Measurements from ENCODE around the gene XRCC6. TPM values are rescaled to one million over a fixed set of nuclear protein-coding genes. Genes with fewer than 3 reads are reported as not detected.
"Not testable (repeated sequence)": the region's sequence is repeated elsewhere in the genome, so short reads cannot be mapped to it uniquely, and the experiment has no call there.

The XRCC6 gene
- polyA plus RNA-seq, 3 donors = 360 to 429 (median 389) TPM

DNA sequence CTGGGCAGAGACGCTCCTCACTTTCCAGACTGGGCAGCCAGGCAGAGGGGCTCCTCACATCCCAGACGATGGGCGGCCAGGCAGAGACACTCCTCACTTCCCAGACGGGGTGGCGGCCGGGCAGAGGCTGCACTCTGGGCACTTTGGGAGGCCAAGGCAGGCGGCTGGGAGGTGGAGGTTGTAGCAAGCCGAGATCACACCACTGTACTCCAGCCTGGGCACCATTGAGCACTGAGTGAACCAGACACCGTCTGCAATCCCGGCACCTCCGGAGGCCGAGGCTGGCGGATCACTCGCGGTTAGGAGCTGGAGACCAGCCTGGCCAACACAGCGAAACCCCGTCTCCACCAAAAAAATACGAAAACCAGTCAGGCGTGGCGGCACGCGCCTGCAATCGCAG lies 10.5 kb downstream of the XRCC6 start:
- not testable (repeated sequence) for DNase-seq (ENCODE audit: extremely low read depth in 1 of 11, low read depth in 9 of 11, low spot score in 4 of 11)

DNA sequence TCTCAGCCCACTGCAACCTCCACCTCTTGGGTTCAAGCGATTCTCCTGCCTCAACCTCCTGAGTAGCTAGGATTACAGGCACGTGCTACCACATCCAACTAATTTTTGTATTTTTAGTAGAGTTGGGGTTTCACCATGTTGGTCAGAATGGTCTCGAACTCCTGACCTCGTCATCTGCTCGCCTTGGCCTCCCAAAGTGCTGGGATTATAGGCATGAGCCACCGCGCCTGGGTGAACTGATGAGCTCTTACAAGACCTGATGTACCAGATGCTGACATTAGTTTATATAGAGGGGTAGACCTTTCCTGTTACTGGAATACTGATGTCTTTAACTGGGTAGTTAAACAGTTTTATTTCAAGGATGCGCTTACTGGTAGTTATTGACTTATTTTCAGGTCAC lies 13.5 kb downstream of the XRCC6 start:
- not testable (repeated sequence) for DNase-seq (ENCODE audit: extremely low read depth in 1 of 11, low read depth in 9 of 11, low spot score in 4 of 11)

DNA sequence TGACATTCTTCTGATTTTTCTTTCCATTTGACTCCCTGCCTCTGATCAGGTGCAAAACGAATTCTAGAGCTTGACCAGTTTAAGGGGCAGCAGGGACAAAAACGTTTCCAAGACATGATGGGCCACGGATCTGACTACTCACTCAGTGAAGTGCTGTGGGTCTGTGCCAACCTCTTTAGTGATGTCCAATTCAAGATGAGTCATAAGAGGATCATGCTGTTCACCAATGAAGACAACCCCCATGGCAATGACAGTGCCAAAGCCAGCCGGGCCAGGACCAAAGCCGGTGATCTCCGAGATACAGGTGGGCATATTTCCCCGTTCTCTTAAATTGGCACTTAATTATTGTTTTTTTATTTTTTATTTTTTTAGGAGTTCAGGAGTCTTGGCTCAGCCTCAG lies 15.4 kb downstream of the XRCC6 start:
- no peak for DNase-seq (ENCODE audit: extremely low read depth in 1 of 11, low read depth in 9 of 11, low spot score in 4 of 11)

DNA sequence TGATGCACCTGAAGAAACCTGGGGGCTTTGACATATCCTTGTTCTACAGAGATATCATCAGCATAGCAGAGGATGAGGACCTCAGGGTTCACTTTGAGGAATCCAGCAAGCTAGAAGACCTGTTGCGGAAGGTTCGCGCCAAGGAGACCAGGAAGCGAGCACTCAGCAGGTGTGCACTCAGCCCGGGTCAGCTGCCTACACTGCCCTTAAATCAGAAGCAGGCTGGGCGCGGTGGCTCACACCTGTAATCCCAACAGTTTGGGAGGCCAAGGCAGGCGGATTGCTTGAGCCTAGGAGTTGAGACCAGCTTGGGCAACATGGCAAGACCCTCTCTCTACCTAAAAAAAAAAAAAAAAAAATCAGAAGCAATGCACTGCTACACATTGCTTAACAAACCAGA lies 16.5 kb downstream of the XRCC6 start:
- not testable (repeated sequence) for DNase-seq (ENCODE audit: extremely low read depth in 1 of 11, low read depth in 9 of 11, low spot score in 4 of 11)

DNA sequence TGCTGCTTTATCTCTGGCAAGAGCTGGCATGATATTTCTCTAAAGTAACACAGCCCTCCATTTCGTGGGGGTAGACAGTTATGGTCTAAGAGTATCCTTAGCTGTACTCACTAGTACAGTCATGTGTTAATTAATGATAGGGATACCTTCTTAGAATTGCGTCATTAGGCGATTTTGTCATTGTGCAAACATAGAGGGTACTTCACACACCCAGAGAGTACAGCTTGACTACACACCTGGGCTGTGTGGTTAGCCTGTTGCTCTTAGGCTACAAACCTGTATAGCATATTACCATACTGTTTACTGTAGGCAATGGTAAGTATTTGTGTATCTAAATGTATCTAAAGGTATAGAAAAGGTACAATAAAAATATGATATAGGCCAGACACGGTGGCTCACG lies 17.0 kb downstream of the XRCC6 start:
- DNase-seq (ENCODE audit: extremely low read depth in 1 of 11, low read depth in 9 of 11, low spot score in 4 of 11) = no peak

DNA sequence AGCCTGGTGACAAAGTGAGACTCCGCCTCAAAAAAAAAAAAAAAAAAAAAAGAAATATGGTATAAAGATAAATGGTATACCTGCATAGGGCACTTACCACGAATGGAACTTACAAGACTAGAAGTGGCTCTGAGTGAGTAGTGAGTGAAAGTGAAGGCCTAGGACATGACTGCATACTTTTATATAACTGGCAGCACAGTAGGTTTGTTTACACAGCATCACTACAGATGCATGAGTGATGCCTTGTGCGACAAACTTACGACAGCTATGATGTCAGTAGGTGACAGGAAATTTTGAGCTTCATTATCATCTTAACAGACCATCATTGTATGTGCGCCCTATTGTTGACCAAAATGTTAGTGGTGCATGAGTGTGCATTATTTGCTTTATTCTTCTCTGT lies 17.7 kb downstream of the XRCC6 start:
- no peak for DNase-seq (ENCODE audit: extremely low read depth in 1 of 11, low read depth in 9 of 11, low spot score in 4 of 11)

DNA sequence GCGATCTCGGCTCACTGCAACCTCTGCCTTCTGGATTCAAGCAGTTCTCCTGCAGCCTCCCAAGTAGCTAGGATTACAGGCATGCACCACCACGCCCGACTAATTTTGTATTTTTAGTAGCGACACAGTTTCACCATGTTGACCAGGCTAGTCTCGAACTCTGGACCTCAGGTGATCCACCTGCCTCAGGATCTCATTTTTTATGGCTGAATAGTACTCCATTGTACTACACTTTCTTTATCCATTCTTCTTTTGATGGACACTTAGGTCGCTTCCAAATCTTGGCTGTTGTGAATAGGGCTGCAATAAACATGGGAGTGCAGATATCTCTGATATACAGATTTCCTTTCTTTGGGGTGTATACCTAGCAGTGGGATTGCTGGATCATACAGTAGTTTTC lies 20.8 kb downstream of the XRCC6 start:
- no peak for DNase-seq (ENCODE audit: extremely low read depth in 1 of 11, low read depth in 9 of 11, low spot score in 4 of 11)

DNA sequence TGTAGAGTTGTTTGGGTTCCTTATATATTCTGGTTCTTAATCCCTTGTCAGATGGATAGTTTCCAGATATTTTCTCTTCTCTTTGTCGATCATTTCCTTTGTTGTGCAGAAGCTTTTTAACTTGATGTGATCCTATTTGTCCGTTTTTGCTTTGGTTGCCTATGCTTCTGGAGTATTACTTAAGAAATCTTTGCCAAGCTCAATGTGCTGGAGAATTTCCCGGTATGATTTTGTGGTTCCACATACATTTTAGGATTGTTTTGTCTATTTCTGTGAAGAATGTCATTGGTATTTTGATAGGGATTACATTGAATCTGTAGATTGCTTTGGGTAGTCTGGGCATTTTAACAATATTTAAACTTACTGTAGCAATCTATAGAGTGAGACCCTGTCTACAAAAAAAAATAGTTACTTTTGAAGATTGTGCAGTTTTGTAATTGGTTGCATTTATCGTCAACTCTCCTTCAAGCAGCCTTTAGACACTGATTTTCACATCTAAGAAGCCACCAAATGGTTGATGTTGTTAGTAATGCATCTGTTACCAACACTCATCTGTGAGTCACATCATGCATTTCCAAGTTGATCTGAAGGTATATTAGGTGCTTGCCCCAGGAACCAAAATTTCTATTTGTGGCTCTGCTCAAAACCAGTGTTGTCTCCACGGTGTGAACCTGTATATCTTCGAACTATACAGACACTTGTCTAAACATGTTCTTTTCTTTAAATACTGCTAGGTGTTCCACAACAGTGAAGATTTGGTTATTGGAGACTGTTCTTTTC lies 21.4 kb downstream of the XRCC6 start:
- no peak for DNase-seq (ENCODE audit: extremely low read depth in 1 of 11, low read depth in 9 of 11, low spot score in 4 of 11)

DNA sequence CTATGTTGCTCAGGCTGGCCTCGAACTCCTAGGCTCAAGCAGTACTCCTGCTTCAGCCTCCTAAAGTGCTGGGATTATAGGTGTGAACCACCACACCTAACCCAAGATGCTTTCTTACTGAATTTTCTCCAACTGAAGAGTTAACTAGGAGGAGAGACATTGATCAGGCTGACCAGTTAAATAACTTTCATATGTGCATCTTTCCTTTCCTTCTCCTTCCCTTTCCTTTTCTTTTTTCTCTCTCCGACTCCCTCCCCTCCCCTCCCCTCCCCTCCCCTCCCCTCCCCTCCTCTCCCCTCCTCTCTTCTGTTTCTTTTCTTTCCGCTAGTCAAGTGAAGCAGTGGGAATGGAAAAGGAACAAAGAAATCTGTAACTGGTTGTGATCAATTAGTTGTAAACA lies 26.7 kb downstream of the XRCC6 start:
- no peak for DNase-seq (ENCODE audit: extremely low read depth in 1 of 11, low read depth in 9 of 11, low spot score in 4 of 11)

DNA sequence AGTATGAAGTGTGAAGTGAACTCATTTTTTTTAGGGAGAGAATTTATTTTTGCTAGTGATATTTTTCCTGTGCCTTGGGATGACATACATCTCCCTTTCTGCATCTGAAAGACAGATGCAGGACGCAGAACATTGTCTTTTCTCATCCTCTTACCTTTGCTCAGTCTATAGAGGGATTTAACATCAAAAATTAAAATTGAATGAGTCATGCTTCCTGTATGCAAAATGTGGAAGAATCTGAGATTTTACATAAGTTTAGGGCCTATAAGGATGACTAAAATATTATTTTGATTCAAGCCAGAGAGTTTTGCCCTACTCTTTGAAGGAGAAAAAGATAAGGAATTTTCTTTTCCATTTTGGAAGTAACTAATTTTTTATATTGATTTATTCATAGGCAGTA lies 27.3 kb downstream of the XRCC6 start:
- no peak for DNase-seq (ENCODE audit: extremely low read depth in 1 of 11, low read depth in 9 of 11, low spot score in 4 of 11)

DNA sequence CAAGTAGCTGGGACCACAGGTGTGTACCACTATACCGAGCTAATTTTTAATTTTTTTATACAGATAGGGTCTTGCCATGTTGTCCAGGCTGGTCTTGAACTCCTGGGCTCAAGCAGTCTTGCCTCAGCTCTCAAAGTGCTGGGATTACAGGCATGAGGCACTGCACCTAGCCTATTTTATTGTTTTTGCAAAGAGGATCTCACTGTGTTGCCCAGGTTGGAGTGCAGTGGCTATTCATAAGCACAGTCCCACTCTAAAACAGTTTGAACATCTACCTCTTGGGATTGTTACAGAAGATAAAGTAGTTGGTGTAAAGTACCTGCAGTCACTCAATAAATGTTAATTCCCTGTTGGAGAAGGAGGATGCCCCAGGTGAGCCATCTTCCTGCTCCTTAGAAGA lies 29.1 kb downstream of the XRCC6 start:
- DNase-seq (ENCODE audit: extremely low read depth in 1 of 11, low read depth in 9 of 11, low spot score in 4 of 11) = no peak

DNA sequence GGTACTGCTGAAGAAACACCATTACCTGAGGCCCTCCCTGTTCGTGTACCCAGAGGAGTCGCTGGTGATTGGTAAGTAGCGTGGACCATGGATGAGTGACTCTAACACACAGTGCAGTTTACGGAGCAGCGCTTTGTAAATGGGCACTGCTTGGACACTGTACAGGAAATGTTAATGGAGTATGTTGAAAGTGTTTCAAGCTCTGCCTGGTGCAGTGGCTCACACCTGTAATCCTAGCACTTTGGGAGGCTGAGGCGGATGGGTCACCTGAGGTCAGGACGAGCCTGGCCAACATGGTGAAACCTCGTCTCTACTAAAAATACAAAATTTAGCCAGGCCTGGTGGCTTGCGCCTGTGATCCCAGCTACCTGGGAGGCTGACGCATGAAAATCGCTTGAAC lies 29.7 kb downstream of the XRCC6 start:
- no peak for DNase-seq (ENCODE audit: extremely low read depth in 1 of 11, low read depth in 9 of 11, low spot score in 4 of 11)

DNA sequence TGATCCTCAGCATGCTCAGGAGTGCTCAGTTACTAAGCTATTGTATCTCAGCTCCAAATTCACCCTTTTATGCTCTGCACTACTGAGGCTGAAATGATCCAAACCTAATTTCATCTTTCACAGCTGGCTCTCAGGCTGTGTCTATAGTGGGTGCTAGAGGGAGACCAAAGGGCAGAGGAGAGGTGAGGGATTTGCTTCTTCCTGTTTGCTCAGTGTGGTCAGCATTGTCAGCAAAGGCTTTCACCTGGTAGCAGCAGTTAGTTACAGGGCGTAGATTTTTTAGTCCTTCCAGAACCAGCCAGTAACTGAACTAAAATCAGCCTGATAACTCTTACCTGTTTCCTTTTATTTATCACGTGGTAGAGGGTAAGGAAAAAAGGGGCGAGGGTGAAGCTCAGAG lies 33.2 kb downstream of the XRCC6 start:
- DNase-seq (ENCODE audit: extremely low read depth in 1 of 11, low read depth in 9 of 11, low spot score in 4 of 11) = no peak

DNA sequence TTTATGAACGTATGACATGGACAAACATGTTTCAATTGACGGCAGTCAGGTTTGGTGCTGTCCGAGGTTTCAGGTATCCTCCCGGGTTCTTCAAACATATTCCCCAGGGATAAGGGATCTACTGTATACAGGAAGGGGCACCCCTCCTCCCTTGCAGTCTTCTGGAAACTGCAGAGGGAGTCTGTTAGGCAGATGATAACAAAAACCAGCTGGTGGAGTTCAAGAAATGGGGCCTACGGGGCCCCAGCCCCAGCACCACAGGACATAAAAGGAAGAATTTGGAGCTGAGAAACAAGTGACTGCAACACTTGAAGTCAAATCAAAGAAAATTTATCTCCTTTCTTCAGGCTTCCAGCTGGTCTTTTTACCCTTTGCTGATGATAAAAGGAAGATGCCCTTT lies 35.5 kb downstream of the XRCC6 start:
- peak in 3 of 11 donors; percentile 5 to 13 (median 12) for DNase-seq (ENCODE audit: extremely low read depth in 1 of 11, low read depth in 9 of 11, low spot score in 4 of 11)

DNA sequence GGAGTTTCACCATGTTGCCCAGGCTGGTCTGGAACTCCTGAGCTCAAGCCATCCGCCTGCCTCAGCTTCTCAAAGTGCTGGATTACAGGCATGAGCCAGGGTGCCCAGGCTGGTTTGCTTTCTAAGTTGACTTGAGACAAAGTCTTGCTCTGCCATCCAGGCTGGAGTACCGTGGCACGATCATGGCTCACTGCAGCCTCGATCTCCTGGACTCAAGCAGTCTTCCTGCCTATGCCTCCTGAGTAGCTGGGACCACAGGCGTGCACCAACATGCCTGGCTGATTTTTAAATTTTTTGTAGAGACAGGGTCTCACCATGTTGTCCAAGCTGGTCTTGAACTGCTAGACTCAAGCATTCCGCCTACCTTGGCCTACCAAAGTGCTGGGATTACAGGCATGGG lies 36.6 kb downstream of the XRCC6 start:
- no peak for DNase-seq (ENCODE audit: extremely low read depth in 1 of 11, low read depth in 9 of 11, low spot score in 4 of 11)

DNA sequence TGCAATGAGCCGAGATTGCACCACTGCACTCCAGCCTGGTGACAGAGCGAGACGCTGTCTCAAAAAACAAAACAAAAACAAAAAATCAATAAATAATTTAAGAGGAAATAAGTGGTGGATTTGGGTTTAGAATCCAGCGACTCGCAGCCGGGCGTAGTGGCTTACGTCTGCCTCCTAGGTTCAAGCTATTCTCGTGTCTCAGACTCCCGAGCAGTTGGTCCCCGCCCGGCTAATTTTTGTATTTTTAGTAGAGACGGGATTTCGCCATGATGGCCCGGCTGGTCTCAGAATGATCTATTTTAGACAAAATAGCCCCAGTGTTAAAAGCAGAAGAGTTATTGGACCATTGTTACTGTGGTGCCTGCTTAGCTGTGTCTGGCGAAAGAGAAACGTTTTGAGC lies 37.8 kb downstream of the XRCC6 start:
- no peak for DNase-seq (ENCODE audit: extremely low read depth in 1 of 11, low read depth in 9 of 11, low spot score in 4 of 11)

DNA sequence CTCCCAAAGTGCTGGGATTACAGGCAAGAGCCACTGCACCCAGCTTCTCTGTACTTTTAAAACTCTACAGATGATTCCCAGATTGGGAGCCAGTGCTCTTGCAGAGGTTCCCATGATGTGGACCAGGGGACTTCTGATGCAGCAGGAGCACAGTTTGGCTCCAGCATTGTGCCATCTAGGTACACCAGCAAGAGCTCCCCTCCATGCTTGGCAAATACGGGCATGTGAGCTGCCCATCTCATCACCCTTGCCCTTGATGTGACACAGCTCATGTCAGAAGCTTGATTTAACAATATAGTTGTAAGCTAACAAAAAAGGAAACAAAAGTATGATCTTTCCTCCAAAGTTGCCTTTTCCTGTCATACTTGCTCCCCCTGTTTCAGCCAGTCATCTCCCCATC lies 38.8 kb downstream of the XRCC6 start:
- no peak for DNase-seq (ENCODE audit: extremely low read depth in 1 of 11, low read depth in 9 of 11, low spot score in 4 of 11)

DNA sequence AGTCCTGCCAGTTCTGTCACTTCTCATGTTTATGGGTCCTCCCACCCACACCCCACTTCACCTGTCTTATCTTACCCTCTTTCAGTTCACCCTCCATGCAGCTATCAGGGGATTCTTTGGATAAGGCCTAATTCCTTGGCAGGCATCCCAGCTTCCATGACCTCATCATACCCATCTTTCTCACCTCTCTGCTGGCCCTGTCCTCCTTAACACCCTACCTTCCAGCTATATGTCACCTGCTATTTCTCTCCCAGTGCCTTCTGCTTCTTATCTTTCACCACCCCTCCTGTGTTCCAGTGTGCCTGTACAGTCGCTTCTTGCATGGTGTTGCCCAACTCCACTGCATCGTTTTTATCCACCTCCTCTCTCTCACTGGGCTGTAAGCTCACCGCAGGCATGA lies 39.3 kb downstream of the XRCC6 start:
- DNase-seq (ENCODE audit: extremely low read depth in 1 of 11, low read depth in 9 of 11, low spot score in 4 of 11) = no peak

DNA sequence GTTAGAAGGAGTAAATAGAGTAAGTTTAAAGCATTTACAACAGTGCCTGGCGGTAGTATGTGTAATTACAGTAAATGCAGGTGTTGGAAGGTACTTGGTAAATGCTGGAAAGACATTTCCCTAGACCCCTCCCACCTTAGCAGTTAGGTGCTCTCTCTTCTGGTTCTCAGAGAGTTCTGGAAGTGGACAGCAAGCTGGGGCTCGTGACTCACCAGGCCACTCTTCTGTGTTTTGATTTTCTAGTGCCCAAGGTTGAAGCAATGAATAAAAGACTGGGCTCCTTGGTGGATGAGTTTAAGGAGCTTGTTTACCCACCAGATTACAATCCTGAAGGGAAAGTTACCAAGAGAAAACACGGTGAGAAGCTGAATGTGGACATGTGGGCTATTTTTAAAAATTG lies 40.0 kb downstream of the XRCC6 start:
- no peak for DNase-seq (ENCODE audit: extremely low read depth in 1 of 11, low read depth in 9 of 11, low spot score in 4 of 11)

DNA sequence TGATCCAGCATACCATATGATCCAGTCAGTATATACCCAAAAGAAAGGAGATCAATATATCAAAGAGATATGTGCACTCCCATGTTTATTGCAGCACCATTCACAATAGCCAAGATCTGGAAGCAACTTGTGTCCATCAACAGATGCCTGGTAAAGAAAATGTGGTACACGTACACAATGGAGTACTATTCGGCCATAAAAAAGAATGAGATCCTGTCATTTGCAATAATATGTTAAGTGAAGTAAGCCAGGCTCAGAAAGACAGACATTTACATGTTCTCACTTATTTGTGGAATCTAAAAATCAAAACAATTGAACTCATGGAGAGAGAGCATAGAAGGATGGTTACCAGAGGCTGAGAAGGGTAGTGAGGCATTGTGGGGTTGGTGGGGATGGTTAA lies 40.6 kb downstream of the XRCC6 start:
- DNase-seq (ENCODE audit: extremely low read depth in 1 of 11, low read depth in 9 of 11, low spot score in 4 of 11) = no peak

DNA sequence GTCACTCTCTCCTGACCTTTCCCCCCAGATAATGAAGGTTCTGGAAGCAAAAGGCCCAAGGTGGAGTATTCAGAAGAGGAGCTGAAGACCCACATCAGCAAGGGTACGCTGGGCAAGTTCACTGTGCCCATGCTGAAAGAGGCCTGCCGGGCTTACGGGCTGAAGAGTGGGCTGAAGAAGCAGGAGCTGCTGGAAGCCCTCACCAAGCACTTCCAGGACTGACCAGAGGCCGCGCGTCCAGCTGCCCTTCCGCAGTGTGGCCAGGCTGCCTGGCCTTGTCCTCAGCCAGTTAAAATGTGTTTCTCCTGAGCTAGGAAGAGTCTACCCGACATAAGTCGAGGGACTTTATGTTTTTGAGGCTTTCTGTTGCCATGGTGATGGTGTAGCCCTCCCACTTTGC lies 42.5 kb downstream of the XRCC6 start:
- not testable (repeated sequence) for DNase-seq (ENCODE audit: extremely low read depth in 1 of 11, low read depth in 9 of 11, low spot score in 4 of 11)
